SK-N-SH (cell line): ENCODE results near the gene CENPO. TPM values are rescaled to one million over a fixed set of nuclear protein-coding genes. Genes with fewer than 3 reads are reported as not detected.

Experiments
- CTCF ChIA-PET: fragments of 300-600, 350-600 bp; formaldehyde crosslinking; extraction: SDS; loops from one replicate; lab custom pipeline; 2021; lab: Yijun Ruan, JAX
- POLR2A ChIA-PET: fragments of 350-600 bp; sonication (Branson Sonifier 250); formaldehyde crosslinking; extraction: SDS; loops from one replicate; lab custom pipeline; 2020; ENCODE audit warnings: antibody characterized with exemption, inconsistent platforms; lab: Yijun Ruan, JAX
- DNase-seq: peaks from one replicate; pipeline ENCODE4 v3.0.0; 2012
- H2AFZ ChIP-seq: fragments of 200-600 bp; sonication (generic); 2 replicates; pipeline ENCODE4 v1.8.1; 2016; ENCODE audit warnings: antibody characterized with exemption, mild to moderate bottlenecking, low read depth
- H3F3A ChIP-seq: fragments of 200-600 bp; sonication (generic); replicated peaks from 2 replicates; pipeline ENCODE3; 2016; ENCODE audit warnings: antibody characterized with exemption, mild to moderate bottlenecking; ENCODE audit not compliant: insufficient read depth
- H3K27ac ChIP-seq, 2 experiments: fragments of 200-500 bp in 1 of 2; fragments of 200-600 bp in 1 of 2; sonication (Bioruptor generic) in 1 of 2; sonication (generic), shearing (Covaris generic) in 1 of 2; 2 replicates each; pipeline versions ENCODE4 v1.5.1 to v1.6.1; 2014 to 2016; ENCODE audit warnings: low read depth in 2 of 2, inconsistent platforms in 1 of 2, low read length in 1 of 2, mild to moderate bottlenecking in 1 of 2, mixed read lengths in 1 of 2
- H3K27me3 ChIP-seq: fragments of 200-600 bp; sonication (generic), shearing (Covaris generic); 2 replicates; pipeline ENCODE4 v1.6.1; 2016; ENCODE audit warnings: mixed run types; ENCODE audit not compliant: insufficient read depth
- H3K36me3 ChIP-seq, 2 experiments: fragments of 200-500 bp in 1 of 2; fragments of 200-600 bp in 1 of 2; sonication (Bioruptor generic) in 1 of 2; sonication (generic) in 1 of 2; replicated peaks in 1 of 2; 2 replicates each; pipeline versions ENCODE3 to v1.5.1; 2014 to 2016; ENCODE audit warnings: low read length in 1 of 2, mild to moderate bottlenecking in 1 of 2; ENCODE audit not compliant: insufficient read depth in 2 of 2, control insufficient read depth in 1 of 2
- H3K4me1 ChIP-seq, 2 experiments: fragments of 200-500 bp in 1 of 2; fragments of 200-600 bp in 1 of 2; sonication (Bioruptor generic) in 1 of 2; sonication (generic), shearing (Covaris generic) in 1 of 2; 2 replicates each; pipeline versions ENCODE4 v1.5.1 to v1.6.1; 2014 to 2016; ENCODE audit warnings: low read depth in 1 of 2, low read length in 1 of 2, mixed run types in 1 of 2; ENCODE audit not compliant: insufficient read depth in 2 of 2, control insufficient read depth in 1 of 2
- H3K4me2 ChIP-seq: fragments of 200-600 bp; sonication (generic), shearing (Covaris generic); 2 replicates; pipeline ENCODE4 v1.6.1; 2017; ENCODE audit warnings: mixed run types
- H3K4me3 ChIP-seq, 2 experiments: fragments of 200-500 bp in 1 of 2; fragments of 200-600 bp in 1 of 2; sonication (Bioruptor generic) in 1 of 2; sonication (generic), shearing (Covaris generic) in 1 of 2; 2 replicates each; pipeline versions ENCODE4 v1.5.1 to v1.8.1; 2014 to 2016; ENCODE audit warnings: low read depth in 2 of 2, inconsistent platforms in 1 of 2, low read length in 1 of 2, mild to moderate bottlenecking in 1 of 2, mixed read lengths in 1 of 2, moderate library complexity in 1 of 2
- H3K79me2 ChIP-seq: fragments of 200-600 bp; sonication (generic); 2 replicates; pipeline ENCODE4 v1.8.1; 2017; ENCODE audit warnings: mild to moderate bottlenecking; ENCODE audit not compliant: insufficient read depth
- H3K9ac ChIP-seq: fragments of 200-600 bp; sonication (generic); 2 replicates; pipeline ENCODE4 v1.6.1; 2017; ENCODE audit warnings: mixed run types
- H3K9me2 ChIP-seq: fragments of 200-600 bp; sonication (generic); 2 replicates; pipeline ENCODE4 v1.6.1; 2017; ENCODE audit warnings: mixed run types
- H3K9me3 ChIP-seq: fragments of 200-600 bp; sonication (generic); 2 replicates; pipeline ENCODE4 v1.6.1; 2017; ENCODE audit warnings: mixed run types, mild to moderate bottlenecking, moderate library complexity
- H4K20me1 ChIP-seq: fragments of 200-600 bp; sonication (generic); 2 replicates; pipeline ENCODE4 v1.6.1; 2017; ENCODE audit warnings: mild to moderate bottlenecking, mixed run types; ENCODE audit not compliant: insufficient read depth
- CHD2 ChIP-seq: fragments of 150-350 bp; IDR thresholded peaks from 2 replicates; pipeline ENCODE4 v1.6.1; 2018; ENCODE audit warnings: low read length; ENCODE audit not compliant: partially characterized antibody
- CTCF ChIP-seq: fragments of 200-600 bp; sonication (generic); IDR thresholded peaks from 2 replicates; pipeline ENCODE4 v1.6.1; 2017; ENCODE audit warnings: antibody characterized with exemption, mild to moderate bottlenecking, moderate library complexity
- EP300 ChIP-seq, 2 experiments: IDR thresholded peaks; 2 replicates each; pipeline versions ENCODE4 v1.4.0 to v1.6.1; 2012; ENCODE audit warnings: borderline replicate concordance in 1 of 2, low read depth in 1 of 2, low read length in 1 of 2
- FOSL2 ChIP-seq: IDR thresholded peaks from 2 replicates; pipeline ENCODE4 v1.4.0; 2012; ENCODE audit warnings: low read depth, mild to moderate bottlenecking, moderate library complexity, borderline replicate concordance
- GATA2 ChIP-seq: sonication (generic); formaldehyde crosslinking; IDR thresholded peaks from 2 replicates; pipeline ENCODE4 v1.5.0; 2020; ENCODE audit warnings: mild to moderate bottlenecking, missing genetic modification reagents
- MXI1 ChIP-seq: IDR thresholded peaks from 2 replicates; pipeline ENCODE4 v1.6.1; 2012; ENCODE audit warnings: mild to moderate bottlenecking, low read depth, low read length, improper control_type of control experiment
- RAD21 ChIP-seq: IDR thresholded peaks from 2 replicates; pipeline ENCODE4 v1.6.1; 2012; ENCODE audit warnings: mild to moderate bottlenecking, low read length
- REST ChIP-seq: IDR thresholded peaks from 2 replicates; pipeline ENCODE4 v1.6.1; 2012; ENCODE audit warnings: mild to moderate bottlenecking, low read depth, low read length, moderate library complexity
- RFX5 ChIP-seq: IDR thresholded peaks from 2 replicates; pipeline ENCODE4 v1.6.1; 2012; ENCODE audit warnings: mild to moderate bottlenecking, improper control_type of control experiment, low read length
- TAF1 ChIP-seq: IDR thresholded peaks from 2 replicates; pipeline ENCODE4 v1.6.1; 2012; ENCODE audit warnings: low read depth, mild to moderate bottlenecking, low read length, moderate library complexity, borderline replicate concordance
- YY1 ChIP-seq: IDR thresholded peaks from 2 replicates; pipeline ENCODE4 v1.4.0; 2012; ENCODE audit warnings: low read depth, mild to moderate bottlenecking
- whole genome bisulfite sequencing: methylation state at CpG from one replicate; pipeline ENCODE4 v1.1.6; 2017; ENCODE audit warnings: low lambda C conversion rate; 5-methylcytosine and 5-hydroxymethylcytosine counted together
- polyA plus RNA-seq, 3 experiments: library from polyadenylated mRNA; depleted of rRNA; stranded (reverse); fragments of >200 nt; gene quantifications; 2 replicates each; pipeline ENCODE4 v1.2.3, GENCODE V29; 2012
- TF ChIP-seq, protein P1 (sequence below): IDR thresholded peaks from 2 replicates; pipeline ENCODE4 v1.4.0; 2012; ENCODE audit warnings: low read depth, borderline replicate concordance
- TF ChIP-seq, protein P2 (sequence below): IDR thresholded peaks from 2 replicates; pipeline ENCODE4; 2012

CENPO gene
- polyA plus RNA-seq, 1 of the 3 experiments (the other 2 are of a cell fraction), result 18.3 TPM

GRCh38 chr2:24787532-24787931 is 5.7 kb upstream of the CENPO start:
- TF ChIP-seq REST, result no peak
- TF ChIP-seq, protein P1, sequence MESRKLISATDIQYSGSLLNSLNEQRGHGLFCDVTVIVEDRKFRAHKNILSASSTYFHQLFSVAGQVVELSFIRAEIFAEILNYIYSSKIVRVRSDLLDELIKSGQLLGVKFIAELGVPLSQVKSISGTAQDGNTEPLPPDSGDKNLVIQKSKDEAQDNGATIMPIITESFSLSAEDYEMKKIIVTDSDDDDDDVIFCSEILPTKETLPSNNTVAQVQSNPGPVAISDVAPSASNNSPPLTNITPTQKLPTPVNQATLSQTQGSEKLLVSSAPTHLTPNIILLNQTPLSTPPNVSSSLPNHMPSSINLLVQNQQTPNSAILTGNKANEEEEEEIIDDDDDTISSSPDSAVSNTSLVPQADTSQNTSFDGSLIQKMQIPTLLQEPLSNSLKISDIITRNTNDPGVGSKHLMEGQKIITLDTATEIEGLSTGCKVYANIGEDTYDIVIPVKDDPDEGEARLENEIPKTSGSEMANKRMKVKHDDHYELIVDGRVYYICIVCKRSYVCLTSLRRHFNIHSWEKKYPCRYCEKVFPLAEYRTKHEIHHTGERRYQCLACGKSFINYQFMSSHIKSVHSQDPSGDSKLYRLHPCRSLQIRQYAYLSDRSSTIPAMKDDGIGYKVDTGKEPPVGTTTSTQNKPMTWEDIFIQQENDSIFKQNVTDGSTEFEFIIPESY, result no peak
- TF ChIP-seq, protein P2, sequence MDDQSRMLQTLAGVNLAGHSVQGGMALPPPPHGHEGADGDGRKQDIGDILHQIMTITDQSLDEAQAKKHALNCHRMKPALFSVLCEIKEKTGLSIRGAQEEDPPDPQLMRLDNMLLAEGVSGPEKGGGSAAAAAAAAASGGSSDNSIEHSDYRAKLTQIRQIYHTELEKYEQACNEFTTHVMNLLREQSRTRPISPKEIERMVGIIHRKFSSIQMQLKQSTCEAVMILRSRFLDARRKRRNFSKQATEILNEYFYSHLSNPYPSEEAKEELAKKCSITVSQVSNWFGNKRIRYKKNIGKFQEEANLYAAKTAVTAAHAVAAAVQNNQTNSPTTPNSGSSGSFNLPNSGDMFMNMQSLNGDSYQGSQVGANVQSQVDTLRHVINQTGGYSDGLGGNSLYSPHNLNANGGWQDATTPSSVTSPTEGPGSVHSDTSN, result no peak
- no peak for TF ChIP-seq RAD21
- TF ChIP-seq TAF1, result no peak
- no peak for TF ChIP-seq GATA2 (CRISPR knock-in tag)
- no peaks in the 10 kb centered on the region for H3K9me2 ChIP-seq
- H4K20me1 ChIP-seq, result no peaks in the 10 kb centered on the region
- no peaks in the 10 kb centered on the region for H3K27me3 ChIP-seq
- no peak overlapping the region for H3K4me2 ChIP-seq
- H3K4me3 ChIP-seq, result no peak overlapping the region
- H3K79me2 ChIP-seq, result no peaks in the 10 kb centered on the region
- H3K9ac ChIP-seq, result no peak overlapping the region
- peaks cover 7% of the 10 kb centered on the region in 2 experiments; a peak in 3 of 4 replicates for H3K4me1 ChIP-seq
- ChIA-PET POLR2A (no interaction called here), CTCF (no interaction called here)
- DNase-seq, result no peak
- no peaks in the 10 kb centered on the region for H3K9me3 ChIP-seq
- 93% methylated on average over 2 of the region's 2 CpGs for WGBS
- no peaks in the 10 kb centered on the region for H3K36me3 ChIP-seq
- no peak overlapping the region for H3K27ac ChIP-seq
- no peak overlapping the region for H2AFZ ChIP-seq
- peaks cover 4% of the 10 kb centered on the region for H3F3A ChIP-seq

DNA sequence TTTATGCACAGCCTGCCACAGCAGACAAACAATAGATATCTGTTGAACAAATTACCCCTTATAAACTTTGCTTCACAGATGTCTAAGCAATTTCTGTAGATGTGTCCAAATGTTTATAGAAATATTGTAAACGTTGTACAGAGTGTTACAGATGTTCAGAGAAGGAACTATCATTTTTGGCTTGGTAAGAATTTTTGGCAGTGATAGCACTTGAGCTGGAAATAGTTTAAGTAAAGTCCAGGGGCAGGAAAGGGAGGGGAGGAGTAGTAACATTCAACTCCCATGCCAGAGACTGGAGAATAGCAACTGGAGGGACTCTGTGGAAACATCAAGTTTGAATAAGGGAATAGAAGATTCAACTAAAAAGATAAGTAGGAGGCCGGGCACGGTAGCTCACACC is 4.4 kb upstream of the CENPO start:
- Histone ChIP-seq H3F3A (peaks cover 4% of the 10 kb centered on the region), H3K9me3 (no peaks in the 10 kb centered on the region), H3K4me3 (no peak overlapping the region), H3K9ac (no peak overlapping the region), H2AFZ (no peak overlapping the region), H4K20me1 (no peaks in the 10 kb centered on the region), H3K27me3 (no peaks in the 10 kb centered on the region), H3K9me2 (no peaks in the 10 kb centered on the region), H3K4me2 (no peak overlapping the region), H3K79me2 (peaks cover 5% of the 10 kb centered on the region), H3K36me3 (no peaks in the 10 kb centered on the region), H3K4me1 (peaks cover 7 to 9% of the 10 kb centered on the region in 2 experiments; a peak in 3 of 4 replicates), H3K27ac (no peak overlapping the region)
- DNase-seq, result no peak
- ChIA-PET CTCF (interaction anchor here (1.6 kb wide), 1 partner anchor 378 kb away, joined by 4 read pairs; no protein-coding TSS in a partner anchor), POLR2A (no interaction called here)
- 51% methylated on average over 3 of the region's 3 CpGs for WGBS
- no peak for TF ChIP-seq CHD2
- no peak for TF ChIP-seq FOSL2
- no peak for TF ChIP-seq CTCF
- TF ChIP-seq YY1, result no peak
- no peak for TF ChIP-seq EP300 (IDR thresholded peaks at IDR 0.05; ENCODE audit: borderline replicate concordance in 1 of 2, low read depth in 1 of 2, low read length in 1 of 2)
- TF ChIP-seq RFX5, result no peak
- no peak for TF ChIP-seq MXI1
